Activated CD4-positive, alpha-beta memory T cell treated with anti-CD3 and anti-CD28 coated beads for 36 hours (primary cell): ENCODE data around the gene ADGB. TPM values are rescaled to one million over a fixed set of nuclear protein-coding genes. Genes with fewer than 3 reads are reported as not detected.

ENCODE experiments used
- CTCF ChIA-PET: fragments of 350-600 bp; sonication (Branson Sonifier 250); formaldehyde crosslinking; loops from one replicate; lab custom pipeline; 2021; ENCODE audit warnings: antibody characterized with exemption, inconsistent platforms; lab: Charles Lee
- POLR2A ChIA-PET: fragments of 350-600 bp; sonication (Branson Sonifier 250); formaldehyde crosslinking; loops from one replicate; lab custom pipeline; 2021; ENCODE audit warnings: antibody characterized with exemption; lab: Charles Lee
- DNase-seq: peaks from one replicate; pipeline ENCODE4 v3.0.0-alpha.2; 2020
- H3K27ac Mint-ChIP-seq: one replicate; pipeline ENCODE4 v1.8.0; 2021; ENCODE audit warnings: mixed read lengths
- H3K27me3 Mint-ChIP-seq: one replicate; pipeline ENCODE4 v1.8.0; 2021; ENCODE audit warnings: mixed read lengths
- H3K36me3 Mint-ChIP-seq: one replicate; pipeline ENCODE4 v1.8.0; 2021; ENCODE audit warnings: mixed read lengths
- H3K4me1 Mint-ChIP-seq: one replicate; pipeline ENCODE4 v1.8.0; 2021; ENCODE audit warnings: low read depth, mixed read lengths
- H3K4me3 Mint-ChIP-seq: one replicate; pipeline ENCODE4 v1.8.0; 2021; ENCODE audit warnings: mild to moderate bottlenecking, mixed read lengths
- H3K9me3 Mint-ChIP-seq: one replicate; pipeline ENCODE4 v1.8.0; 2021; ENCODE audit warnings: mixed read lengths
- intact Hi-C: fragments of 100-400 bp; cut with micrococcal nuclease; formaldehyde crosslinking; loops from one replicate; pipeline ENCODE4 v1.15.1; 2023
- total RNA-seq, 2 experiments: library from RNA; stranded (reverse); gene quantifications; one replicate each; pipeline ENCODE4 v1.2.3, GENCODE V29; 2021

ADGB gene
- total RNA-seq, 2 experiments from 2014 or later: 0.56 TPM; not detected in 1

GRCh38 chr6:146590492-146590891, 8.3 kb upstream of the ADGB start:
- no peak overlapping the region for H3K4me3 Mint-ChIP-seq
- CTCF ChIA-PET: no interaction called here
- H3K27ac Mint-ChIP-seq: no peak overlapping the region
- no peaks in the 10 kb centered on the region for H3K36me3 Mint-ChIP-seq
- H3K4me1 Mint-ChIP-seq: no peaks in the 10 kb centered on the region
- intact Hi-C loops: no loop called here
- H3K9me3 Mint-ChIP-seq: no peaks in the 10 kb centered on the region
- POLR2A ChIA-PET: no interaction called here
- peaks cover 2% of the 10 kb centered on the region for H3K27me3 Mint-ChIP-seq
- no peak for DNase-seq

DNA sequence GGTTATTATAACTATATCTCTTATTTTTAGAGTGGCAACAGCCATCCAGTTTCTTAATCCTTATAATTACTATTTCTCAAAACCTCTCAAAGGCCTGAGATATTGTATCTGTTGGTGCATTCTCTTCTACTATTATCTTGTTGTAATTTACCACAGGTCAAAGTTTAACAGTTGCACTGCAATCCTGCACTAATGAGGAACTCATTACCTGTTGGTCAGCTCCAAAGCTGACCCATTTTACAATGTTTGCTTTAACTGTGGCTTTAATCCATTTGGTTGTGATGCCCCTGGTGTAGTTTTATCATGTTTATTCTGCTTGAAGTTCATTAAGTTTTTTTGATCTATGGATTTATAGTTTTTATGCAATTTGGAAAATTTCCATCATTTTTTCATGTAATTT, 6.3 kb upstream of the ADGB start:
- Mint-ChIP-seq H3K4me1 (no peaks in the 10 kb centered on the region), H3K36me3 (no peaks in the 10 kb centered on the region), H3K27ac (no peak overlapping the region), H3K4me3 (no peak overlapping the region), H3K9me3 (no peaks in the 10 kb centered on the region), H3K27me3 (peaks cover 2% of the 10 kb centered on the region)
- intact Hi-C loops: no loop called here
- CTCF ChIA-PET: no interaction called here
- POLR2A ChIA-PET: no interaction called here
- no peak for DNase-seq

- CTCF ChIA-PET: no interaction called here
- Mint-ChIP-seq H3K27me3 (peaks cover 6% of the 10 kb centered on the region), H3K27ac (no peak overlapping the region), H3K9me3 (no peaks in the 10 kb centered on the region), H3K36me3 (no peaks in the 10 kb centered on the region), H3K4me3 (no peak overlapping the region), H3K4me1 (peaks cover 2% of the 10 kb centered on the region)
- intact Hi-C loops: no loop called here
- DNase-seq: no peak
- POLR2A ChIA-PET: no interaction called here
Measured at GRCh38 chr6:146593986-146594385, 4.8 kb upstream of the ADGB start.

DNA sequence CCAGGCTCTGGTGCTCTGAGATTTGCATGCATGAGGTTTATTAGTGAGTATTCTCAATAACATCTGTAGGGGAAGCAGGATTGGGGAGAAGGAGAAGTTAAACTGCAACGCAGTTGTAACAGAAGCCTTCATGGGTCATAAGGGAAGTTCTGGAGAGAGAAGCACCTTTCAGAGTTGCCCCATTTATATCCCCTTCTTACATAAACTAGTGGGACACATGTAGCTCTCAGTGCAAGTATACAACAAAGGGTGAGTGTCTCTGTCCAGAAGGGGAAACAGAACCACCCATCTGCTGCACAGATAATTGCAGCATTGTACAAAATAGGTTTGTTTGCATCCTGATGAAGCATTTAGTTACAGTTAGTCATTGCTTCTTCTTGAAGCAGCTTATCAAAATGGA, 4.3 kb upstream of the ADGB start:
- H3K27ac Mint-ChIP-seq: no peak overlapping the region
- POLR2A ChIA-PET: no interaction called here

GRCh38 chr6:146595972-146596731, 2.6 kb upstream of the ADGB start:
- no peak overlapping the region for H3K4me3 Mint-ChIP-seq

More for the DNA sequence above, 4.3 kb upstream of the ADGB start:
- Mint-ChIP-seq H3K27me3 (peaks cover 11% of the 10 kb centered on the region), H3K9me3 (no peaks in the 10 kb centered on the region), H3K36me3 (no peaks in the 10 kb centered on the region), H3K4me3 (no peak overlapping the region), H3K4me1 (peaks cover 5% of the 10 kb centered on the region)
- DNase-seq: no peak
- intact Hi-C loops: no loop called here
- CTCF ChIA-PET: no interaction called here

DNA sequence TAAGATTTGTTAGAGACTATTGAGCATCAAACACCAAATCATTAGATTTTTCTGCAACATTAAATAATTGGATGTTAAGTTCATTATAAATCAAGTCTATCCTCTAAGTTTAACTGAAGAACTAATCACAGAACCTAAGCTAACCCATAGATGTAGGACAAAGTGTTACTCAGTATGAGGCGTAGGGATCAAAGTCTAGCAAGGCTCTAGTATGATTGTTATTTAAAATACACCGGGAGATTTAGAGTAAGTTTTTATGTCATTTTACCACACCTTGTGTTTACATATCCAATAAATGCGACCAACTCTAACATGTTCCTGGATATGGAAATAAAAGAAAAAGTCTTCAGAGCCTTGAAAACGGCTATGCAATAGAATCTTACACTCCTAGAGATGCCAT, 2.6 kb downstream of the ADGB start:
- ChIA-PET CTCF (no interaction called here), POLR2A (no interaction called here)
- Mint-ChIP-seq H3K4me3 (no peak overlapping the region), H3K36me3 (no peaks in the 10 kb centered on the region), H3K9me3 (no peaks in the 10 kb centered on the region), H3K4me1 (peaks cover 5% of the 10 kb centered on the region), H3K27ac (no peak overlapping the region), H3K27me3 (peaks cover 14% of the 10 kb centered on the region)
- no peak for DNase-seq
- intact Hi-C loops: no loop called here

More at GRCh38 chr6:146595972-146596731, 2.6 kb upstream of the ADGB start:
- ChIA-PET POLR2A (interaction anchor here (0.6 kb wide), 1 partner anchor 8 kb away, joined by 3 read pairs; no protein-coding TSS in a partner anchor), CTCF (no interaction called here)
- intact Hi-C loops: no loop called here
- peaks cover 15% of the 10 kb centered on the region for H3K27me3 Mint-ChIP-seq
- H3K9me3 Mint-ChIP-seq: no peaks in the 10 kb centered on the region
- no peak overlapping the region for H3K27ac Mint-ChIP-seq
- no peak for DNase-seq
- H3K36me3 Mint-ChIP-seq: no peaks in the 10 kb centered on the region
- peaks cover 5% of the 10 kb centered on the region for H3K4me1 Mint-ChIP-seq

DNA sequence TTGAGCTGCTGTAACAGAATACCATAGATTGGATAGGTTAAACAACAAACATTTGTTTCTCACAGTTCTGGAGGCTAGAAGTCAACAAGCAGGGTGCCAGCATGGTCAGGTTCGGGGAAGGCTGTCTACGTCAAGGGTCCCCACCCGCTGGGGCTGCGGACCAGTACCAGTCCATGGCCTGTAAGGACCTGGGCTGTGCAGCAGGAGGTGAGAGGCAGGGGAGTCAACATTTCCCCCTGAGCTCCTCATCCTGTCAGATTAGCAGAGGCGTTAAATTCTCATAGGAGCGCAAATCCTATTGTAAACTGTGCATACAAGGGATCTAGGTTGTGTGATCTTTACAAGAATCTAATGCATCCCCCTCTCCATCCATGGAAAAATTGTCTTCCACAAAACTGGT, 3.8 kb downstream of the ADGB start:
- Mint-ChIP-seq H3K4me3 (no peak overlapping the region), H3K4me1 (peaks cover 5% of the 10 kb centered on the region), H3K36me3 (no peaks in the 10 kb centered on the region), H3K9me3 (no peaks in the 10 kb centered on the region), H3K27ac (no peak overlapping the region), H3K27me3 (peaks cover 14% of the 10 kb centered on the region)
- ChIA-PET CTCF (no interaction called here), POLR2A (no interaction called here)
- DNase-seq: no peak
- intact Hi-C loops: no loop called here

GRCh38 chr6:146613947-146614346, 15.2 kb downstream of the ADGB start:
- intact Hi-C loops: no loop called here
- Mint-ChIP-seq H3K4me3 (no peak overlapping the region), H3K36me3 (no peaks in the 10 kb centered on the region), H3K27me3 (no peaks in the 10 kb centered on the region), H3K27ac (no peak overlapping the region), H3K4me1 (no peaks in the 10 kb centered on the region), H3K9me3 (no peaks in the 10 kb centered on the region)
- DNase-seq: no peak
- CTCF ChIA-PET: no interaction called here
- POLR2A ChIA-PET: no interaction called here

DNA sequence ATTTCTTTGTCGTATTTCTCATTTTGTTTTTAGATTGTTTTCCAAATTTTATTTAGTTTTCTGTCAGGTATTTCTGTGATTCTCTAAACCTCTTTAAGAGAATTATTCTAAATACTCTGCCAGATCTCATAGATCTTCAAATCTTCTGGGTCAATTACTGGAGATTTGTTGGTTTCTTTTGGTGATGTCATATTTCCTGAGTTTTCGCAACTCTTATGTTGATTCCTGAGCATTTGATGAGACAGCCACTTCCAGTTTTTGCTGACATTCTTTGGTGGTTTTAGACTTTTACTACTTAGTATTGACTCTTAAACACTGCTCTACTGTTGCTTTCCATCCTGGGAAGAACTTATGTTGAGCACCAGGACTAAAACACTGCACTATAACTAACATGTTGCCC, 21.9 kb downstream of the ADGB start:
- ChIA-PET POLR2A (no interaction called here), CTCF (no interaction called here)
- Mint-ChIP-seq H3K27me3 (no peaks in the 10 kb centered on the region), H3K4me3 (no peak overlapping the region), H3K36me3 (no peaks in the 10 kb centered on the region), H3K4me1 (no peaks in the 10 kb centered on the region), H3K9me3 (peaks cover 2% of the 10 kb centered on the region), H3K27ac (no peak overlapping the region)
- no peak for DNase-seq
- intact Hi-C loops: no loop called here

GRCh38 chr6:146628350-146628749, 29.6 kb downstream of the ADGB start:
- Mint-ChIP-seq H3K4me1 (no peaks in the 10 kb centered on the region), H3K36me3 (no peaks in the 10 kb centered on the region), H3K9me3 (no peaks in the 10 kb centered on the region), H3K4me3 (no peak overlapping the region), H3K27ac (no peak overlapping the region), H3K27me3 (peaks cover 2% of the 10 kb centered on the region)
- intact Hi-C loops: no loop called here
- ChIA-PET CTCF (no interaction called here), POLR2A (no interaction called here)
- DNase-seq: no peak

- H3K27ac Mint-ChIP-seq: no peak overlapping the region
- peaks cover 6% of the 10 kb centered on the region for H3K27me3 Mint-ChIP-seq
- intact Hi-C loops: no loop called here
- no peaks in the 10 kb centered on the region for H3K36me3 Mint-ChIP-seq
- H3K9me3 Mint-ChIP-seq: no peaks in the 10 kb centered on the region
- no peaks in the 10 kb centered on the region for H3K4me1 Mint-ChIP-seq
- DNase-seq: no peak
- H3K4me3 Mint-ChIP-seq: no peak overlapping the region
- POLR2A ChIA-PET: no interaction called here
- CTCF ChIA-PET: no interaction called here
Measured at GRCh38 chr6:146634022-146634421, 35.2 kb downstream of the ADGB start.

- Mint-ChIP-seq H3K4me3 (no peak overlapping the region), H3K9me3 (no peaks in the 10 kb centered on the region), H3K36me3 (no peaks in the 10 kb centered on the region), H3K4me1 (no peaks in the 10 kb centered on the region), H3K27ac (no peak overlapping the region), H3K27me3 (peaks cover 6% of the 10 kb centered on the region)
- intact Hi-C loops: no loop called here
- CTCF ChIA-PET: no interaction called here
- DNase-seq: no peak
- POLR2A ChIA-PET: no interaction called here
Measured at GRCh38 chr6:146635165-146635564, 36.4 kb downstream of the ADGB start.

DNA sequence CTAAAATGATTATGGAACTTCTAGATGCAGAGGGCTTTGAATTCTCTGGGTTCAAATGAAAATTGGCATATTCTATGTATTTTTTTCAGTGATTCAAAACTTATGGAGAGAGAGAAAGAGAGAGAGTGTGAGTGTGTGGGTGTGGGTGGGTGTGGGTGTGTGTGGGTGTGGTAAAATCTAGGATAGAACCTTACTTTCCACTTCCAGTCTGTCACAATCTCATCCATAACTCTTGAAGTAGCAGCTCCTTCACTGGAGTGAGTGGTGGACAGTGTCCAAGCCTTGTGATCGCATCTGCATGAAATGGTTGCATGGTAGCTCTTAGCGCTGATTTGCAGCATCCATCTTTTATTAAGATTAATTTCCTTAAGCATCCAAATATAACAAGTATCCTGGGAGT, 37.7 kb downstream of the ADGB start:
- no peak for DNase-seq
- ChIA-PET POLR2A (no interaction called here), CTCF (no interaction called here)
- Mint-ChIP-seq H3K4me1 (no peaks in the 10 kb centered on the region), H3K9me3 (no peaks in the 10 kb centered on the region), H3K36me3 (no peaks in the 10 kb centered on the region), H3K27ac (no peak overlapping the region), H3K4me3 (no peak overlapping the region), H3K27me3 (peaks cover 4% of the 10 kb centered on the region)
- intact Hi-C loops: no loop called here
